Neural cell (in vitro differentiated cells): ENCODE results near the gene KCTD13.

Experiments used
- EP300 ChIP-seq: fragments of 450-650 bp; conservative IDR thresholded peaks from 2 replicates; pipeline ENCODE4 v1.6.1; 2014; ENCODE audit warnings: antibody characterized with exemption, mild to moderate bottlenecking, moderate library complexity; ENCODE audit not compliant: poor library complexity, severe bottlenecking
- EZH2 ChIP-seq: fragments of 200-600, 300-800 bp; shearing (Covaris generic), sonication (generic); IDR thresholded peaks from 2 replicates; pipeline ENCODE4 v1.6.1; 2014; ENCODE audit warnings: antibody characterized with exemption, low read length, borderline replicate concordance, mild to moderate bottlenecking; ENCODE audit not compliant: insufficient read depth, poor library complexity, severe bottlenecking
- MXI1 ChIP-seq: fragments of 450-650 bp; conservative IDR thresholded peaks from 2 replicates; pipeline ENCODE4 v1.6.1; 2014; ENCODE audit warnings: antibody characterized with exemption, mild to moderate bottlenecking; ENCODE audit not compliant: poor library complexity, severe bottlenecking
- POLR2AphosphoS5 ChIP-seq: IDR thresholded peaks from 2 replicates; pipeline ENCODE4 v1.6.1; 2012
- RAD21 ChIP-seq: fragments of 450-650 bp; conservative IDR thresholded peaks from 2 replicates; pipeline ENCODE4 v1.6.1; 2014; ENCODE audit warnings: antibody characterized with exemption, mild to moderate bottlenecking, moderate library complexity
- SMC3 ChIP-seq: fragments of 450-650 bp; conservative IDR thresholded peaks from 2 replicates; pipeline ENCODE4 v1.6.1; 2014; ENCODE audit warnings: antibody characterized with exemption, mild to moderate bottlenecking, moderate library complexity; ENCODE audit not compliant: poor library complexity
- TAF1 ChIP-seq: IDR thresholded peaks from 2 replicates; pipeline ENCODE4 v1.6.1; 2012; ENCODE audit warnings: low read depth
- TF ChIP-seq, protein P1 (sequence below): fragments of 450-650 bp; IDR thresholded peaks from 2 replicates; pipeline ENCODE4 v1.5.1; 2014; ENCODE audit warnings: antibody characterized with exemption, mild to moderate bottlenecking, moderate library complexity; ENCODE audit not compliant: poor library complexity, severe bottlenecking
- TF ChIP-seq, protein P2 (sequence below): IDR thresholded peaks from 2 replicates; pipeline ENCODE4 v1.6.1; 2012; ENCODE audit warnings: borderline replicate concordance

DNA sequence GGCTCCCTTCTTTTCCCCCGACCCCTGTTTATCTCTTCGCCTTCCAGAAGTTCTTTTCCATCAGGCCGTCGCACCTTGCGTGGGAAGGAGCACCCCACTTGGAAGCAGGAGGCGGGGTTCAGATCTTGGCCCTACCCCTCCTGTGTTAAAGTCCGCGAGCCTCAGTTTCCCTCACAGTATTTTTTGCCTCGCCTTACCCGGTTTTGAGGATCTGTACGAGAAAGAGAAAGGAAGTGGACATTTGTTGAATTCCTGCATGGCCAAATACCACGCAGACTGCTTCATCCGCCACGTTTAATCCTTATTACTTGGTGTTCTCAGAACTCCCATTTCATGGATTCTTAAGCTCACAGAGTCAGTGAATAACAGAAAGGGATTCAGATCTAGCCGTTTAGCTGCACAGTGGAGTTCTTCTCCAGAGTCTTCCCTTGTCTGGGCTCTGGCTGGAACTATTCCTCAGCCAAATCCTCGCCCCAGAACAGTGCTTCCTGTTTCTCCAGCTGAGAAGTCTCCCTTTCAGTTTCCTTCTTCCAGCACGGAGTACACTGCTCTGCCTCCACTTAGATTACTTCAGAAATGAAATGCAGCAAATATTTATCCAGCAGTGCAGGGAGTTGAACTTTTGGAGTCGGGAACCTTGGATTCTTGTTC, 36.4 kb upstream of the KCTD13 start:
- TF ChIP-seq SMC3 (no peak), EZH2 (no peak), TAF1 (no peak), RAD21 (no peak), EP300 (no peak), POLR2AphosphoS5 (no peak), MXI1 (no peak)
- TF ChIP-seq, protein P1, sequence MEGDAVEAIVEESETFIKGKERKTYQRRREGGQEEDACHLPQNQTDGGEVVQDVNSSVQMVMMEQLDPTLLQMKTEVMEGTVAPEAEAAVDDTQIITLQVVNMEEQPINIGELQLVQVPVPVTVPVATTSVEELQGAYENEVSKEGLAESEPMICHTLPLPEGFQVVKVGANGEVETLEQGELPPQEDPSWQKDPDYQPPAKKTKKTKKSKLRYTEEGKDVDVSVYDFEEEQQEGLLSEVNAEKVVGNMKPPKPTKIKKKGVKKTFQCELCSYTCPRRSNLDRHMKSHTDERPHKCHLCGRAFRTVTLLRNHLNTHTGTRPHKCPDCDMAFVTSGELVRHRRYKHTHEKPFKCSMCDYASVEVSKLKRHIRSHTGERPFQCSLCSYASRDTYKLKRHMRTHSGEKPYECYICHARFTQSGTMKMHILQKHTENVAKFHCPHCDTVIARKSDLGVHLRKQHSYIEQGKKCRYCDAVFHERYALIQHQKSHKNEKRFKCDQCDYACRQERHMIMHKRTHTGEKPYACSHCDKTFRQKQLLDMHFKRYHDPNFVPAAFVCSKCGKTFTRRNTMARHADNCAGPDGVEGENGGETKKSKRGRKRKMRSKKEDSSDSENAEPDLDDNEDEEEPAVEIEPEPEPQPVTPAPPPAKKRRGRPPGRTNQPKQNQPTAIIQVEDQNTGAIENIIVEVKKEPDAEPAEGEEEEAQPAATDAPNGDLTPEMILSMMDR: no peak
- TF ChIP-seq, protein P2, sequence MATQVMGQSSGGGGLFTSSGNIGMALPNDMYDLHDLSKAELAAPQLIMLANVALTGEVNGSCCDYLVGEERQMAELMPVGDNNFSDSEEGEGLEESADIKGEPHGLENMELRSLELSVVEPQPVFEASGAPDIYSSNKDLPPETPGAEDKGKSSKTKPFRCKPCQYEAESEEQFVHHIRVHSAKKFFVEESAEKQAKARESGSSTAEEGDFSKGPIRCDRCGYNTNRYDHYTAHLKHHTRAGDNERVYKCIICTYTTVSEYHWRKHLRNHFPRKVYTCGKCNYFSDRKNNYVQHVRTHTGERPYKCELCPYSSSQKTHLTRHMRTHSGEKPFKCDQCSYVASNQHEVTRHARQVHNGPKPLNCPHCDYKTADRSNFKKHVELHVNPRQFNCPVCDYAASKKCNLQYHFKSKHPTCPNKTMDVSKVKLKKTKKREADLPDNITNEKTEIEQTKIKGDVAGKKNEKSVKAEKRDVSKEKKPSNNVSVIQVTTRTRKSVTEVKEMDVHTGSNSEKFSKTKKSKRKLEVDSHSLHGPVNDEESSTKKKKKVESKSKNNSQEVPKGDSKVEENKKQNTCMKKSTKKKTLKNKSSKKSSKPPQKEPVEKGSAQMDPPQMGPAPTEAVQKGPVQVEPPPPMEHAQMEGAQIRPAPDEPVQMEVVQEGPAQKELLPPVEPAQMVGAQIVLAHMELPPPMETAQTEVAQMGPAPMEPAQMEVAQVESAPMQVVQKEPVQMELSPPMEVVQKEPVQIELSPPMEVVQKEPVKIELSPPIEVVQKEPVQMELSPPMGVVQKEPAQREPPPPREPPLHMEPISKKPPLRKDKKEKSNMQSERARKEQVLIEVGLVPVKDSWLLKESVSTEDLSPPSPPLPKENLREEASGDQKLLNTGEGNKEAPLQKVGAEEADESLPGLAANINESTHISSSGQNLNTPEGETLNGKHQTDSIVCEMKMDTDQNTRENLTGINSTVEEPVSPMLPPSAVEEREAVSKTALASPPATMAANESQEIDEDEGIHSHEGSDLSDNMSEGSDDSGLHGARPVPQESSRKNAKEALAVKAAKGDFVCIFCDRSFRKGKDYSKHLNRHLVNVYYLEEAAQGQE: no peak
